PFSK-1 (cell line): ENCODE data around the gene YAF2.

Source experiments
- FOXP2 ChIP-seq: optimal IDR thresholded peaks from 2 replicates; pipeline ENCODE3; 2011; ENCODE audit warnings: borderline replicate concordance, control low read depth, inconsistent platforms; ENCODE audit not compliant: insufficient read depth; ENCODE audit errors: extremely low read length, extremely low read depth
- POLR2AphosphoS5 ChIP-seq: IDR thresholded peaks from 2 replicates; pipeline ENCODE4 v1.6.1; 2012; ENCODE audit warnings: low read depth, mild to moderate bottlenecking, control low read depth, low read length, moderate library complexity
- SIN3A ChIP-seq: IDR thresholded peaks from 2 replicates; pipeline ENCODE4 v1.6.1; 2012; ENCODE audit warnings: mild to moderate bottlenecking, low read length, moderate library complexity, borderline replicate concordance; ENCODE audit not compliant: insufficient read depth
- TAF1 ChIP-seq: IDR thresholded peaks from 2 replicates; pipeline ENCODE4 v1.6.1; 2012; ENCODE audit warnings: low read length, control low read depth, borderline replicate concordance; ENCODE audit not compliant: insufficient read depth

DNA sequence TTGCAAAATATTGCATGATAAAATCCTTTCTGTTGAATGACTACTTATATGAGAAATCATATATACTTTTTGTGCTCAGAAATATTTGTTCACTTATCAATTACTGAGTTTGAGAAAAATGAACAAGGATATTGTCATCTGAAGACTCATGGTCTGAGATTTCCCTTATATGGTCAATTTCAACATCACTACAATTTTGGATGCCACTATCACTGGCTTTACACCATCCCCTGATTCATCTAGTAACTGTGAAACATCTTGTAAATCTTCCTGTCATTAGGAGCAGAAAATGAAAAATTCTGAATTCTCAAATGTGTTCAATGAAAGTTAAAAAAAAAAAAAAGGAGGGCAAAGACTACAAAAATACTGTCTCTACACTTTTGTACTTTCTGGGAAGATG lies 71.5 kb downstream of the YAF2 start:
- no peak for TF ChIP-seq FOXP2
- TF ChIP-seq POLR2AphosphoS5, result no peak
- TF ChIP-seq SIN3A, result no peak
- TF ChIP-seq TAF1, result no peak
